HCEC 1CT (cell line): Measurements from ENCODE around the gene PKNOX2.

Experiments
- DNase-seq: peaks from one replicate; pipeline ENCODE4 v3.0.0-alpha.2; 2017

PKNOX2 gene

DNA sequence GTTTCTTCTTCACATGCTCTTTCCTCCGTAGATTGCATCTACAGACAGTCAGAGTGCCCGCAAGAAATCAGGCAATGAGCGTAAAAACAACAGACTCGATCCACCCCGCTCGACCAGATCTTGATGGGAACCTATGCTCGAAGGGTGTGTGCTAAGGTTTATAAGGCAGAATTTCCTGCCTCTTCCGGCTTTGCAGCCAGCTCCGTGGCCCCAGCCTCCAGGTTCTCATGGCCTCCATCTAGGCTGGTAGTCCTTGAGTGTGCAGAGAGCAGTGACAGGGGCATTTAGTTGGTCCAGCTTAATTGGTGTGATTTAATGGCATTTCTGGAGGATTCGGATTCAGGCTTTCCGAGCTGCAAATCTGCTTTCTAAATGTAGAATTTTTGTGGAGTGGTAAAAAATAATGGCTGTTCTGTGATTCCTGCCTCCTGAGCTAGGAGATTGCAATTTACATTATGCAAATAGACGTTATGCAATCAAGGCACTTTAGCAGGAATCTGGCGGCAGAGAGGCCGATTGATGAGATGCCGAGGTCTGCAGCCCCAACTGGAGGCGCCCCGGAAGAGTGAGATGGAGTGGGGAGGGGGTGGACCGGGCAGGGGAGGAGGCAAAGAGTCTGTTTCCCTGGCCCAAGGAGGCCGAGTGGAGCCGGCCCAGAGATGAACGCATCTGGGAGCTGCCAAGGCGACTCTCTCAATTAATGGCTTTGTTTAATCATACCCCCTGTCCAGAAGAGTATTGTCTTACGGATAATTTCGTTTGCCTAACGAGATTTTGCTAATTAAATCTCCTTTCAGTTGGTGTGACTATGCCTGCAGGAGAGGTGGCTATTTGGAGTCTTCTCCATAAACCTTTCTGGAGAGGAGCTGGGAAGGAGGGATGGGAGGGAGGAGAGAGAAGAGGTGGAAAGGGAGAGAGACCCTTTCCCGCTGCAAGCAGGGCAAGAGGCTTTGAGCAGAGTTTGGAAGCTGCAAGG is 75.3 kb downstream of the PKNOX2 start:
- no peak for DNase-seq

- DNase-seq = no peak
Measured at GRCh38 chr11:125241104-125241503, 76.6 kb downstream of the PKNOX2 start.

DNA sequence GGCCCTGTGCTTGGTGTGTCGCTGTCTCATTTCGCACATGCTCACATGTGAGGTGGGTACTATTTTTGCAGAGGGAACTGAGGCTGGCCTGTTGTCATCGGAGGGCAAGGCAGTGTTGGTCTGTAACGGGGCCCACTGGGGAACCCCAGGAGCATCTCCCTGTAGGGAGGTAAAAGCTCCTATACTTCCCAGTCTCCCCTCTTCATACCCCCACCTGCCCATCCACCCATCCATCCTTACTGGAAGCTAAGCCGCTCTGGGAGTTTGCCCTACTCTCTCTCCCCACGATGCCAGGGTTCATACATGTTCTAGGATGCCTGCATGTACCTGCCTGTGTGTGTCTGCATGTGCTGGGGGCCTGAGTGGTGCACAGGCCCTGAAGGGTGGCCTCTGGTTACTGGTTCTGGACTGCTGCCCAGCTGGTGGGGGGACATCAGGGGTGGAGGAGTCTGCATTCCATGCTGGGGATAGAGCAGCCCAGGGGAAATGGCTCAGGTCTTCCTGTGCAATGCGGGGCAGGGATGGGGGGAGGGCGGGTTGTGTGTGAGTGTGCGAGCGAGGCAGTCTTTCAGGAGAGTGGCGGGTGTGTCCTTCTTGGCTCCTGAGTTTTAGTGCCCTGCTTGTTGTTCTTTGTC is 77.7 kb downstream of the PKNOX2 start:
- no peak for DNase-seq

- no peak for DNase-seq
Measured at GRCh38 chr11:125244166-125244565, 79.6 kb downstream of the PKNOX2 start.

GRCh38 chr11:125245299-125245698 is 80.7 kb downstream of the PKNOX2 start:
- DNase-seq = no peak

- no peak for DNase-seq
Measured at GRCh38 chr11:125247431-125247830, 82.9 kb downstream of the PKNOX2 start.

GRCh38 chr11:125250318-125251213 is 86.0 kb downstream of the PKNOX2 start:
- no peak for DNase-seq

DNA sequence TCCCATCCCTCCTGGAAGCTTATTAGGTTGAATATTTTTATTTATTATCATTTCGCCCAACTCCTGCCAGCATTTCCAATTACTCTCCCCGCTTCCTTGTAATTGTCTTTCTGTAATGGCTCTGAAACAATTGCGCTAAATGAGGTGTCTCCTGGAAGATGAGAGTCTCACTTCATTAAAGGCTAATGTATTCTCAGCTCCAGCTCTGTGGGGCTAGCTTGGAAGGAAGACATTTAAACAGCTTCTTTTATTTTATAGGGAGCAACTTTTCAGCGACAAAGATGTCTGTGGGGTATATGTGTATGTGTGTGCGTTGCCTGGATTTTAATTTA is 86.6 kb downstream of the PKNOX2 start:
- no peak for DNase-seq

GRCh38 chr11:125251956-125252355 is 87.4 kb downstream of the PKNOX2 start:
- DNase-seq = no peak

GRCh38 chr11:125253289-125253688 is 88.7 kb downstream of the PKNOX2 start:
- no peak for DNase-seq

GRCh38 chr11:125253795-125254525 is 89.4 kb downstream of the PKNOX2 start:
- no peak for DNase-seq

GRCh38 chr11:125256541-125257189 is 92.1 kb downstream of the PKNOX2 start:
- no peak for DNase-seq

DNA sequence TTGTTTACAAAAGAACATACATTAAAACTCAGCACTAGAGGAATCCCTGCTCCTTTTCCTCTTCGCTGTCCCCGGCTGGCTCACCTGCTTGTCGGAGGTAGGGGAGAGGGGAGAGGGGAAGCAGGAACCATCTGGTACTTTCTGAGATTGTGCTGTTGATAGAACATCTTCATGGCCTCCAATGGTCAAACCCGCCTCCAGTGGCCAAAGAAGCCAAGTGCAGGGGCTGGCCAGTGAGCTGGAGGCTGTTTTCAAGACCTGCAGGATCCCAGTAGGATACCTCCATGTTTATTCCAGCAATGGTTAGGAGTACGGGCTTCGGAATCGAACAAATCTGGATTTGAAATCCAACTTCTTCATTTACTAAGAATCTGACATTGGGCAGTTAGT is 92.6 kb downstream of the PKNOX2 start:
- no peak for DNase-seq

DNA sequence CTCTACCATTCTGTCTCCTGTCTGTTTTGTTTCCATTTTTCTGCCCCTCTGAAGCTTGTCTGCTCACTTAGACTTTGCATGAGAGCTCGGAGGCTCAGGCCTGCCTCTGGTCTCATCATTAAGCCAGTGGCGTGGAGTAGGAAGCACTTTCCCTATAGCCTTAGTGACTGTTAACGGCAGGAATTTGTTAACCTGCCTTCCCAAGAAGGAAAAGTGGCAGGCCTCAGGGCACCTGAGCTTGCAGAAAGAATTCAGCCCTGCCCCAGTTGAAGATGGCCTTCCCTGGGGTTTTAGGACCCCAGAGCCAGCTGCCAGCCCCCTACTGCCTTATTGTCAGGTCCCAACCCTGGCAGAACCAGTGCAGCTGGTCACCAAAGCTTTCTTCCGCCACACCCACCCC is 93.2 kb downstream of the PKNOX2 start:
- DNase-seq = no peak

- no peak for DNase-seq
Measured at GRCh38 chr11:125258291-125259032, 93.9 kb downstream of the PKNOX2 start.

DNA sequence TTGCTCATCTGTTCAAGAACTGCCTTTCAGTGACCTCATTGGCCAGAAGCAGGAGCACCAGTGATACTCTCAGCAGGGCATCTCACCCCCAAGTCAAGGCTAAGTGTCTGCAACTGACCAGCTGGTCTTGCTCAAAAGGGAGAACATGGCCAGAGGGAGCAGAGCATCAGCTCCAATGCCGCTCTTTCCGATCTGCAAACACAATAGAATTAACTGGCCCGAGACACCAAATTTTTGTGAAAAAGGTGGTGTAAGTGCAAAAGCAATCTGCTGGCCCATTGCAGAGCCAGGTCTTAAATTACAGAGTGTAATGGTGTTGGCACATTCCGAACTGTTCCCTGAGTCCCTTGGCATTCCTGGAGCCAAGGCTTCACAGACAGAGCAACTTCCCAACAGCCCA is 97.0 kb downstream of the PKNOX2 start:
- no peak for DNase-seq

DNA sequence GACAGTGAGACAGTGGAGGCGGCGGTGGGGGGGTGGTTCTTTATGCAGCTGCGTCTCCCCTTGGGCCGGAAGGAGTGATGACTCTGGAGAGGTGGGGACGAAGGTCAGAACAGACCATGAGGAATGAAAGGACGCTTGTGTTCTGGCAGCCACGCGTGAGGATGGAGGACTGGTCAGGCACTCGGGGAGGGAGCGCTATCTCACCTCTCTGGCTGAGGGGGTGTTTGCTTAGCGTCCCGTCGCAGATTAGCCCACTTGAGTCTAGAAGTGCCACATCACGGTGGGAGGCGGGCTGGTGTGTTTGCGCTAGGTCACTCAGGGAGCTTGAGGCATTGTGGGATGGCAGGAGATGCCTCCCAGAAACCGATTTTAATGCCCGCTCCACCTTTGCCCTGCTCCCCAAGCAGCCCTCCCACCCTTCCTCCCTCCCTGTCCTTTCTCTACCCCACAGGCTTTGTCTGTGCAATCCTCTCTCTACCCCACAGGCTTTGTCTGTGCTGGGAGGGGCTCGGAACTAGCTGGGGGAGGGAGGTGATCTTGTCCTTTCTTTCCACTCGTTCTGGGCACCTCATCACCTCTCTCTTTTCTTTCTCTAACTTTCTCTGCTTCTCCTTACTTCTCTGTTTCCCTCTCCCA is 97.8 kb downstream of the PKNOX2 start:
- DNase-seq = no peak

- peak; percentile 36 for DNase-seq
Measured at GRCh38 chr11:125262830-125263218, 98.3 kb downstream of the PKNOX2 start.

DNA sequence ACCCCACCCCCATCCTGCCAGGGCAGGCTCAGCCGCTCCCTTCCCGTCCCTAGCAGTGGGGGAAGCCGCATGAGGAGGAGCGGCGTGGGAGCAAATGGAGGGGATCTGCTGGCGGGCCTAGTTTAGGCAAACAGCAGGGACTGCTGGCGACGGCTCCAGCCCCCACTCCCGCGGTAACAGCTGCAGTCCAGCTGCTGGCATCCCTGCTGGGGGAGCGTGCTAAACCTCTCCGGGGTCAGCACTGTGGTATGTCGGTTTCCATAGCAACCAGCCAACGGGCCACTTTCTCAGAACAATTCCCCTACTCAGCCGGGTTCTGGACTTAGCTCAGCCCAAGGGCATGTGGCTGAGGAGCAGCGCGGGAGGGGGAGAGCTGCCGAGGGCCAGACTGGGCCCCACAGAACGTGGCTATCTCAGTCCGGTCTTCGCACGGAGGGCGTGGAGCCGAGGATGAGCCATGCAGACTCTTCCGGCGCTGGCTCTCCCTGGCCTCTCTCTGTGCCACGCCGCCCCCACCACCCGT is 98.8 kb downstream of the PKNOX2 start:
- peak; percentile 100 for DNase-seq
